Lower leg skin (tissue), 4 donors: ENCODE data around the gene ARL10. TPM values are rescaled to one million over a fixed set of nuclear protein-coding genes. Genes with fewer than 3 reads are reported as not detected.

ENCODE experiments used
- DNase-seq, 2 donors: peaks; one replicate each; pipeline ENCODE4 v3.0.0-alpha.2; 2019; ENCODE audit warnings: low spot score in 2 of 2
- H3K4me3 ChIP-seq: fragments of 200-600 bp; sonication (generic); 2 replicates; pipeline ENCODE4 v1.5.1; 2017; ENCODE audit warnings: mild to moderate bottlenecking, low read depth; ENCODE audit not compliant: poor library complexity, severe bottlenecking
- CTCF ChIP-seq, 3 donors: fragments of 450-650 bp; IDR thresholded peaks; one replicate each; pipeline ENCODE4 v1.5.1; 2016; ENCODE audit warnings: antibody characterized with exemption in 3 of 3, mild to moderate bottlenecking in 3 of 3, moderate library complexity in 2 of 3
- POLR2A ChIP-seq, 2 donors: fragments of 450-650 bp; IDR thresholded peaks; one replicate each; pipeline ENCODE4 v1.6.1; 2016 to 2017; ENCODE audit warnings: antibody characterized with exemption in 2 of 2, mild to moderate bottlenecking in 1 of 2, moderate library complexity in 1 of 2
- WGBS, 2 donors: methylation state at CpG; one replicate each; pipeline ENCODE4 v1.1.5; 2018; 5-methylcytosine and 5-hydroxymethylcytosine counted together
- intact Hi-C: fragments of 100-400 bp; cut with DNase I; formaldehyde crosslinking; loops from one replicate; pipeline ENCODE4 v1.15.0; 2023; ENCODE audit warnings: low total_unique reads
- total RNA-seq, 4 donors: library from RNA; depleted of rRNA; stranded (reverse); fragments of >200 nt; gene quantifications; one replicate each; pipeline ENCODE4 v1.1.0, GENCODE V29; 2016

ARL10 gene
- total RNA-seq, 4 donors from 2014 or later: 6.1 to 13.5 (median 8.8) TPM

- no peak overlapping the region for H3K4me3 ChIP-seq
- intact Hi-C loops: no loop called here
- 80 to 88% methylated on average over 15 of the region's 15 CpGs for WGBS, 2 donors
- DNase-seq: no peak
- TF ChIP-seq CTCF (IDR thresholded peaks at IDR 0.05) (no peak), POLR2A (IDR thresholded peaks at IDR 0.05) (no peak)
Observed at GRCh38 chr5:176383248-176383905, 18.1 kb downstream of the ARL10 start.

- no peak for TF ChIP-seq POLR2A (IDR thresholded peaks at IDR 0.05)
- TF ChIP-seq CTCF (IDR thresholded peaks at IDR 0.05): no peak
- 74 to 78% methylated on average over 9 of the region's 9 CpGs for WGBS, 2 donors
- DNase-seq: no peak
- intact Hi-C loops: no loop called here
- no peak overlapping the region for H3K4me3 ChIP-seq
Observed at GRCh38 chr5:176383961-176384360, 18.7 kb downstream of the ARL10 start.

GRCh38 chr5:176384366-176384930, 19.2 kb downstream of the ARL10 start:
- DNase-seq: no peak
- intact Hi-C loops: no loop called here
- no peak overlapping the region for H3K4me3 ChIP-seq
- 93% methylated on average over 8 of the region's 8 CpGs for WGBS, 2 donors
- no peak for TF ChIP-seq POLR2A (IDR thresholded peaks at IDR 0.05)
- TF ChIP-seq CTCF (IDR thresholded peaks at IDR 0.05): no peak

- intact Hi-C loops: no loop called here
- 91 to 93% methylated on average over 12 of the region's 12 CpGs for WGBS, 2 donors
- TF ChIP-seq CTCF (IDR thresholded peaks at IDR 0.05) (no peak), POLR2A (IDR thresholded peaks at IDR 0.05) (no peak)
- no peak for DNase-seq
- no peak overlapping the region for H3K4me3 ChIP-seq
Observed at GRCh38 chr5:176384991-176385390, 19.7 kb downstream of the ARL10 start.

- intact Hi-C loops: no loop called here
- TF ChIP-seq POLR2A (IDR thresholded peaks at IDR 0.05): no peak
- TF ChIP-seq CTCF (IDR thresholded peaks at IDR 0.05): no peak
- no peak overlapping the region for H3K4me3 ChIP-seq
- DNase-seq: no peak
- 65% methylated on average over 1 of the region's 1 CpG for WGBS, 2 donors
Observed at GRCh38 chr5:176386491-176386890, 21.2 kb downstream of the ARL10 start.
